IMR-90 (cell line): ENCODE results near the gene ITGB1.

Experiments used
- CEBPB ChIP-seq: IDR thresholded peaks from 2 replicates; pipeline ENCODE4 v1.6.1; 2012; ENCODE audit warnings: low read depth, low read length, improper control_type of control experiment
- CTCF ChIP-seq: conservative IDR thresholded peaks from 2 replicates; pipeline ENCODE4 v1.5.1; 2012; ENCODE audit warnings: mild to moderate bottlenecking, low read depth, low read length, improper control_type of control experiment
- RCOR1 ChIP-seq: IDR thresholded peaks from 2 replicates; pipeline ENCODE4 v1.6.1; 2012; ENCODE audit warnings: mild to moderate bottlenecking, low read length, improper control_type of control experiment; ENCODE audit not compliant: insufficient replicate concordance

GRCh38 chr10:32931593-32931992 lies 26.4 kb downstream of the ITGB1 start:
- TF ChIP-seq CTCF (no peak), RCOR1 (no peak), CEBPB (no peak)
